ENCODE data around the gene SPIB. TPM values are rescaled to one million over a fixed set of nuclear protein-coding genes. Genes with fewer than 3 reads are reported as not detected.
A peak's percentile ranks its signal among the peaks of the same experiment; 100 is the strongest.
"Not testable (repeated sequence)": the region's sequence is repeated elsewhere in the genome, so short reads cannot be mapped to it uniquely, and the experiment has no call there.

The SPIB gene
- total RNA-seq, 1 experiment from 2014 or later: 0.10 TPM

DNA sequence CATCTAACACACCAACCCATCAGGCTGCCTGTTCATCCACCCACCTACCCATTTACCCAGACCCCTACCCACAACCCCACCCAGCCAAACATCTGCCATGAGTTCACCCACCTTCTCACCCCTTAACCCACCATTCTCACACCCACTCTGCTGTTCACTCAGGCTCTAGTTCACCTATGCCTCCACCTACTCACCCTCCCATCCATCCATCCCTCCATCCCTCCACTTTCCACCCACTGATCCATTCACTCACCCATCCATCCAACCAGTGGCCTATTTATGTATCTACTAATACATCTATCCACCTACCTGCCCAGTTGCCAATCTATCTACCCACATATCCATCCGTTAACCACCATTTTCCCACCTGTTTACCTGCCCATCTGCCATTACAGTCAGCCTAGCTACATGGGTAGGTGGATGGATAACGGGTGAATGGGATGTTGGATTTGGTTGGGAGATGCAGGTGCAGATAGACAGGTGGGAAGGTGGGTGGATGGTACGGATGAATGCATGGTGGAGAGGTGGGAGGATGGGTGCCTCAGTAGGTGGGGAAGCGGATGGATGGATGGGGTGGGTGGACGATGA, 19.2 kb downstream of the SPIB start:
- no peak for DNase-seq (ENCODE audit: low spot score)

GRCh38 chr19:50439130-50439529, 20.4 kb downstream of the SPIB start:
- DNase-seq (ENCODE audit: low spot score): not testable (repeated sequence)

DNA sequence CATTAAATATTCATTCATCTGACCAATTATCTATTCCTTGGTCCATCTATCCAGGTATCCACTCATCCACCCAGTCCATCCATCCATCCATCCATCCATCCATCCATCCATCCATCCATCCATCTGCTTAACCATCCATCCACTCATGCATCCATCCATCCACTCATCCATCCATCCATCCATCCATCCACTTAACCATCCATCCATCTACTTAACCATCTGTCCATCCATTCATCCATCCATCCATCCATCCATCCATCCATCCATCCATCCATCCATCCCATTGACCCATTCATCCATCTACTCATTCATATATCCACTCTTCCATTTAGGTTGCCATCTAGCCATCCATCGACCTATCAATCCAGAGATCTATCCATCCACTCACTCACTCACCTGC, 25.3 kb downstream of the SPIB start:
- no peak for DNase-seq (ENCODE audit: low spot score)

DNA sequence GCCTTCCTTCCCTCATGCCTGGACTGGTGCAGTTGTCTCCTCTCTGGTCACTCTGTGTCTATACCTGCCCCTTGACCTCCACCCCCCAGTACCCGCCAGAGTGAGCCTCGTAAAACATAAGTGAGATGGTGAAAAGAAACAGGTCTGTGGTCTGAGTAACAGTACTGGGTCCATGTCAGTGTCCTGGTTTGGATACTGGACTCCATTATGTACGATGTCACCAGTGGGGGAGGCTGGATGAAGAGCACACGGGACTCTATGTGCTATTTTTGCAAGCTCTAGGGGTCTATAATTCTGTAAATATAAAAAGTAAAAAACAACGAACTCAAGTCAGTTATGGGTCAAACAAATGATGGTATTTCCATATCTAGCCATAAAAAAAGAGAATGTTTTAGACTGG, 28.3 kb downstream of the SPIB start:
- no peak for DNase-seq (ENCODE audit: low spot score)

DNA sequence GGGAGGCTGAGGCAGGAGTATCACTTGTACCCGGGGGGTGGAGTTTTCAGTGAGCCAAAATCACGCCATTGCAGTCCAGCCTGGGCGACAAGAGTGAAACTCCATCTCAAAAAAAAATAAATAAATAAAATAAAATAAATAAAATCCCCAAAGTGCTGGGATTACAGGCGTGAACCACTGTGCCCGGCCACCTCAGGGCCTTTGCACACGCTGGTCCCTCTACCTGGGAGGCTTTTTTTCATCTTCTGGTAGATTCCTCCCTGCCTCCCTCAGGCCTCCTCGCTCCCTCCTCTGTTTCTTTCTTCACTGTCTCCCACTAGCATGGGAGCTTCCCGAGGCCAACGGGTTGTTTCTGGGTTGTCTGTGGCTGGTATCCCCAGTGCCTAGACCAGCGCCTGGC, 29.0 kb downstream of the SPIB start:
- no peak for DNase-seq (ENCODE audit: low spot score)

- peak; percentile 65 for DNase-seq (ENCODE audit: low spot score)
Measured at GRCh38 chr19:50449236-50449899, 30.6 kb downstream of the SPIB start.

GRCh38 chr19:50450369-50451222, 31.9 kb downstream of the SPIB start:
- no peak for DNase-seq (ENCODE audit: low spot score)

DNA sequence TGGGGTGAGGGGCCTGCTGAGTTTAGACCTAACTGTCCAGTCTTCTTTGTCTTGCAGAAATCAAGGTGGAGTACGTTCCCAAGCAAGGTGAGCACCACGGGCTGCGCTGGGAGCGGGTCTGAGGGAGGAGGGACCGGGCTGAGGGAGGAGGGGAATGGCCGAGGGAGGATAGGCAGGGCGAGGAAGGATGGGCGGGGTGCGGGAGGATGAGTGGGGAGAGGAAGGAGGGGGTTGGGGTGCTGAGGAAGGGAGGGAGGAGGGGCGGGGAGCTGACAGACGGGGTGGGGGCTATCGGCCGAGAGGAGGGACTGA, 32.4 kb downstream of the SPIB start:
- DNase-seq (ENCODE audit: low spot score): no peak

GRCh38 chr19:50453243-50453642, 34.5 kb downstream of the SPIB start:
- no peak for DNase-seq (ENCODE audit: low spot score)

DNA sequence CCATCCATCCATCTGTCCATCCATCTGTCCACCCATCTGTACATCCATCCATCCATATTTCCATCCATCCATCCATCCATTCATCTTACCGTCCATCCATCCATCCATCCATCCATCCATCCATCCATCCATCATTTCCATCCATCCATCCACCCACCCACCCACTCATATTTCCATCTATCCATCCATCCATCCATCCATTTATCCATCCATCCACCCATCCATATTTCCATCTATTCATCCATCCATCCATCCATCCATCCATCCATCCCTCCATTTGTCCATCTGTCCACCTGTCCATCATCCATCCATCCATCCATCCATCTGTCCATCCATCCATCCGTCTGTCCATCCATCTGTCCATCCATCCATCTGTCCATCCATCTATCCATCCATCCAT, 37.3 kb downstream of the SPIB start:
- no peak for DNase-seq (ENCODE audit: low spot score)

- DNase-seq (ENCODE audit: low spot score): no peak
Measured at GRCh38 chr19:50457300-50457699, 38.6 kb downstream of the SPIB start.

- DNase-seq (ENCODE audit: low spot score): no peak
Measured at GRCh38 chr19:50458396-50459066, 39.8 kb downstream of the SPIB start.

DNA sequence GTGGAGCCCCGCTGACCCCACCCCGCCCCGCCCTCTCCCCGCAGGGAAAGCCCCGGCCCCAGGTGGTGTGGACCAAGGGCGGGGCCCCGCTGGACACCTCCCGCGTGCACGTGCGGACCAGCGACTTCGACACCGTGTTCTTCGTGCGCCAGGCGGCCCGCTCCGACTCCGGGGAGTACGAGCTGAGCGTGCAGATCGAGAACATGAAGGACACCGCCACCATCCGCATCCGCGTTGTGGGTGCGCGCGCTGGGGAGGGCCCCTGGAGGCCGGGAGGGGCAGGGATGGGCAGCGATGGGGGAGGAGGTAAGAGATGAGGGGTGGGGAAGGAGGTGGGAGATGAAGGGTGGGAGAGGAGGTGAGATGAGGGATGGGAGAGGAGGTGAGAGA, 40.3 kb downstream of the SPIB start:
- DNase-seq (ENCODE audit: low spot score): no peak

- DNase-seq (ENCODE audit: low spot score): no peak
Measured at GRCh38 chr19:50459638-50460037, 40.9 kb downstream of the SPIB start.

DNA sequence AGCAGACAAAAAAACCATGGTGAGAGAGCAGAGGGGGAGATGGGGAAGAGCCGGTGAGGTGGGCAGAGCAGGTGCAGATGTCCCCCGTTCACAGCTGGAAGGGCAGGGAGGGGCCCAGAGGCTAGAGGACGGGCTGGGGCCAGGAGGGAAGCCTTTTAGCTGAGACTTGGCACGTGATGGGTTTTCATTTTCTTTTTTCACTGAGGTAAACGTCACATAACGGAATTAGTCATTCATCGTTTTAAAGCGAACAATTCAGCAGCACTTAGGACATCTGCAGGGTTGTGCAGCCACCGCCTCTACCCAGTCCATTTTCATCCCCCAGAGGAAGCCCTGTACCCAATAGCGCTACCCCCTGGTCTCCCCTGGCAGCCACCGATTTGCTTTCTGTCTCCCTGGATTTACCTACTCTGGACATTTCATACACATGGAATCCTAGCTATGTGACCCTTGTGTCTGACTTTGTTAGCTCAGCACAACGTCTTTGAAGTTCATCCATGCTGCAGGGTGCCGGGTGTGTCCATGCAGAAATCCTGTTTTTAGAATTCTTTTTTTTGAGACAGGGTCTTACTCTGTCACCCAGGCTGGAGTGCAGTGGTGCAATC, 41.5 kb downstream of the SPIB start:
- no peak for DNase-seq (ENCODE audit: low spot score)

- peak; percentile 82 for DNase-seq (ENCODE audit: low spot score)
Measured at GRCh38 chr19:50461066-50461875, 42.5 kb downstream of the SPIB start.

- DNase-seq (ENCODE audit: low spot score): no peak
Measured at GRCh38 chr19:50462970-50463369, 44.2 kb downstream of the SPIB start.

- DNase-seq (ENCODE audit: low spot score): no peak
Measured at GRCh38 chr19:50464348-50464747, 45.6 kb downstream of the SPIB start.

DNA sequence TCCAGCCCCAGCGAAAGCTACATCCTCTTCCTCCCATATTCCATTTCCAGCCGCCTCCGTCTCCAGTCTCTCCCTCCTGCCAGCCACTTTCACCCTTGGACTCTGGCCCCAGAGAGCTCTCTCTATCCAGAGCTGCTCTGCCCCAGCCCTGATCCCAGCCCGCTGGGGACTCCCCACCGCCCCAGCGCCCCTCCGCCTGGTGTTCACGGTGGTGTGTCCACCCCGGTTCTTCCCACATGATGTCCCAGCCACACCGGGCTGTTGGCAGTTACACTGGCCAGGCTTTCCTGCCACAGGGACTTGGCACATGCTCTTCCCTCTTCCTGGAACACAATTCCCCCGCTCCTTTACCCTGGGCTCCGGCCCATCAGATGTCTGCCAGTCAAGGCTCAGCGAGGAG, 46.3 kb downstream of the SPIB start:
- DNase-seq (ENCODE audit: low spot score): no peak

DNA sequence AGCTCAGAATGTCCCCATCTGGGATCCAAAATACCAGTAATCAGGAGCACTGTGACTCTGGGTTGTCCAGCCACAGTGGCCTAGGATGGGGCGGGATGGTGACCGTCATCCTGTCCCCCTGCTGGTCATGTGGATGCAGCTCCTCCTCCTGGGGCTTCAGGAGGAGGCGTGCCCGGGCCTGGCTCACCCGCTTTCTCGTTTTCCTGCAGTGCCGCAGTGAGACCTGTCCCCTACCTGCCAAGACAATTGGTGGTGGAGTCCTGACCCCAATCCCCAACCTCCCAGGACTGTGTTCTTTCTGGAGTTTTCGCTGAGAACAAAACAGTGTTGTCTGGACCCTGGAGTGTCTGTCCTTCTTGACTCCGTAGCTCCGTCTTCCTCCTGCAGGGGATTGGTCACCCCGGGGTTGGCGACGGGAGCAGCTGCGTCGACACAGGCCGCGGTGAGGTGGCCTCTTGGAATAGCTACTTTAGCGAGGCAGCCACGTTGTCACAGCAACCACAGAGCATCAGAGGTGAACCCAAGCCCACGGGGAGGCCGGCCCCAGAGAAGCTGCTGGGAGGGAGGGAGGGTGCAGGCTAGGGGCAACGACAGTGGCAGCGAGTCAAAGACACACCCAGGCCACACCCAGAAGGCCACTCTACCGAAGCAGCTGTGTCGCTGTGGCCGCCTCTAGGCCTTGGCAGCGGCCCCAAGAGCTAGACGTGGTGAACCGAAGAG, 47.4 kb downstream of the SPIB start:
- DNase-seq (ENCODE audit: low spot score): no peak

DNA sequence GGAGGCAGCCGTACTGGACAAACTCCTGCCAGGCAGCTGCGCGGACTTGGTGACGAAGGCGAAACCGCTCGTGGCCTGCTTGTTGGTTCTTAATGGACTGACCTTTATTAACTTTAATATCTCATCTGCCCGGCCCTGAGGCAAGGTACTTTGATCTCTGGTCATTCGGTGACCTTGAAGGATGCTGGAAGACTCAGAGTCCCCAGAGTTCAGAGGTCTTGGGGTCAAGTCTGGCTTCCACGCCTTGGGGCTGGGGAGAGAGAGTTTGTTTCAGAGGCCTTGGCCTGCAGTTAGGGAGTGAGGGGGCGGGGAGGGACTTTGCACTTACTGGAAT, 47.9 kb downstream of the SPIB start:
- DNase-seq (ENCODE audit: low spot score): no peak
